GM19043 (cell line): ENCODE data around the gene ERG.

Experiments used
- ATAC-seq: cut with Tn5 transposase; IDR thresholded peaks from one replicate; pipeline ENCODE4 v1.9.1; 2021; ENCODE audit warnings: low read depth; ENCODE audit not compliant: unreplicated experiment

ERG gene, protein sequence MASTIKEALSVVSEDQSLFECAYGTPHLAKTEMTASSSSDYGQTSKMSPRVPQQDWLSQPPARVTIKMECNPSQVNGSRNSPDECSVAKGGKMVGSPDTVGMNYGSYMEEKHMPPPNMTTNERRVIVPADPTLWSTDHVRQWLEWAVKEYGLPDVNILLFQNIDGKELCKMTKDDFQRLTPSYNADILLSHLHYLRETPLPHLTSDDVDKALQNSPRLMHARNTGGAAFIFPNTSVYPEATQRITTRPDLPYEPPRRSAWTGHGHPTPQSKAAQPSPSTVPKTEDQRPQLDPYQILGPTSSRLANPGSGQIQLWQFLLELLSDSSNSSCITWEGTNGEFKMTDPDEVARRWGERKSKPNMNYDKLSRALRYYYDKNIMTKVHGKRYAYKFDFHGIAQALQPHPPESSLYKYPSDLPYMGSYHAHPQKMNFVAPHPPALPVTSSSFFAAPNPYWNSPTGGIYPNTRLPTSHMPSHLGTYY

DNA sequence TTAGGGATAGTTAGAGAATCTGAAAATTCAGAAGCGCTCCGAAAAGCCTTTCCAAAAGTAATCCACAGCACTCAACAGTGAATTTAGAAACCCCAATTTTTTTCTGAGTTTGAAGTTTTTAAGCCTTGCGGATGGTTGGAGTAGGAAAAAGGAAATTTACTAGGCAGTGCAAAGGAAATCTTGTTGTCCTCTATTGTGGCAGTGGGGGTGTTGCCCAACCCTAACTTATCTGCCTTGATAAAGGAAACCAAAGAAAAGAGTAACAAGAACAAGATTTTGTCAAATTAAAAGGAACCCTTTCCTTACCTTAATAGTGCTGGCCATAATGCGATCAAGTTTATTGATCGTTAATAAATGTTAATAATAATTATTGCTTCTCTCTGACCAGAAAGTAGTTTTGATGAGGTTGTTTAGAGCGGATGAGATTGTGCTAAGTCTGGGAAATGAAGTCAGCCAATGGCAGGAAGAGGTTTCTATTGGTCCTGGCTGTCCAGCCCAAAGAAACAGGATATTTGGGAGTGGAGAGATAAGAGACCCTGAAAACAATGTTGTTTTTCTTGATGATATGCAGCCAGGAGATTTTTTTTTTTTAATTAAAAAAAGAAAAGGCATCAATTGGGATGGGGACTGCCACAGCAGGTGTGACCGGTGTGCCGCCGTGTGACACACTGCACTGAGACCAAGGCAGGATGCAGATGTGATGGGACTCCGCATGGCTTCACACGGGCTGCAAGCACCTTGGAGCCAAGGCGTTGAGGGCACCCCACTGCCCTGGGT, at the start of gene ERG:
ERG (minus strand) TSS at position 421 of the 777 bp plus-strand sequence; CDS start at position 324, 97 bp downstream.
- no peak for ATAC-seq

DNA sequence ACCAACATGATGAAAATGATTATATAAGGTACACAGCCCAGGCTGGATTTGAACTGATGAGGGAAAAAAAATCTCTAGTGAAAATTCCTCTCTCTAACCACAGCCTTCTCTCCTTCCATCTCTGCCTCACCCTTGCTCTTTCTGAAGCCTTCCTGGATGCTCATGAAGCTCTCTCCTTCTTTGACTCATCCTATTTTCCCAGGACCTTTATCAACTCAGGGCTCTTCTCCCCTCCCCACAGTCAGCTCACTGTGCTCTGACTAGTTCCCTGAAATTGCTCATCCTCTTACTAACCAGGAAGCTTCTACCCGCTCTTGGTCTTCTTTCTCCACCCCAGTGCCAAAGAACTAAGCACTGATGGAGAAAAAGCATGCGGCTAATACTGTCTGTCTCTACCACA, 46.4 kb upstream of the ERG start:
- ATAC-seq: no peak

DNA sequence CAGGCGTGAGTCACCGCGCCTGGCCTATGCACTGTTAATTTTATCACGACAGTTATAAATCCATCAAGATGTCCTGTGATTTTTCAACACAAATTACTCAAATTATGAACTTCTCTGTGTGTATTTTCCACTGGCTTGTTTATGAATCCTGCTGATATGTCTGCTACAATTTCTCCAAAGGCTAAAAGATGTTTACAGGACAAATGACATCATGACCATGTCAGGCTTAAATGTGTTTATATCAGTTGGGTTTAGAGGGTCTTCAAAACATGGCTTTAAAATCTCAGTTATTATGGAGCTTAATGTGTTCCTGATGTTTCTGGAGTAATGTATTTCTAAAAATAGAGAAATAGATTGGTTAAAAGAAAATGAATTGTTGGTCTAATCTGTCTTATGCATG, 44.0 kb upstream of the ERG start:
- no peak for ATAC-seq

DNA sequence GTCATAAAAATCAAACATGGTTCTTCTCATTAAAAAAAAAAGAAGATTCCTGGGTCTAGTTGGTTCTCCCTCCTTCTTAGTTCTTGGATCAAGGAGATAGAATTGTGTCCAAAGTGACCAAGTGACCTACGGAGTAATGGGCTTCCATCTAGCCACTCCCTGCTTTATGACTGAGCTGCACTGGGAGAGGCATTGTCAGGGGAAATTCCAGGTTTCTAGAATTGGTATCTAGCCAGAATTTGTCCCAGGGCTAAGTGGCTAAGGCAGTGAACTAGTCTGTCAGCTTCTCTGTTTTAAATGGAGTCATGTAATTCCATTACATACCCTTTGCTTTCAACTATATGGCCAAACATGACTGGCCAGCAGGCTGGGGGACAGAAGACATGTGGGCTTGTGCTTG, 40.1 kb upstream of the ERG start:
- ATAC-seq: no peak

DNA sequence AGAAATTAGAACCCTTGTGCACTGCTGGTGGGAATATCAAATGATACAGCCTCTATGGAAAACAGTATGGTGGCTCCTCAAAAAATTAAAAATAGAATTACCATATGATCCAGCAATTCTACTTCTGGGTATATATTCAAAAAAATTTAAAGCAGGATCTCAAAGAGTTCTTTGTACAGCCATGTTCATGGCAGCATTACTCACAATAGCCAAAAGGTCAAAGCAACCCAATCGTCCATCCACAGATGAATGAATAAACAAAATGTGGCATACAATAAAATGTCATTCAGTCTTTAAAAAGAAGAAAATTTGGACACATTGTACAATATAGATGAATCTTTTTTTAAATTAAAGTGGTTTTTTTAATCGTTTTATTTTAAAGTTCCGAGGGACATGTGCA, 36.3 kb upstream of the ERG start:
- no peak for ATAC-seq

DNA sequence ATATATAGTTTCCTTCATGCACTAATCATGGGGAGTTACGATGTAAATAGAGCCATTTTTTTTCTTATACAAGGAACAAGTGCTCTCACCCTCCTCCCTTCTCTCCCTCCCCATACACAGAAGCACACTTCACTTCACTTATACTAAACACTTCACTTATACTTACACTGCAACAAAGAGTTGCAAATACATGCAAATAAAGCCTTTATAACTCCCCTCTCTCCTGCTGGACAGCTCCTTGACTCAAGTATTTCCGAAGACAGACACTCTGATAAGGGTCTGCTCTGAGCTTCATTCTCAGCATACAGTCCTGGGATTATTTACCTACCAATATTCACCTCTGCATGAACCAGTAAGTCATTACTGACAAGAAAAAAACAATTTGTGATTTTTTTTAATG, 35.6 kb upstream of the ERG start:
- no peak for ATAC-seq

DNA sequence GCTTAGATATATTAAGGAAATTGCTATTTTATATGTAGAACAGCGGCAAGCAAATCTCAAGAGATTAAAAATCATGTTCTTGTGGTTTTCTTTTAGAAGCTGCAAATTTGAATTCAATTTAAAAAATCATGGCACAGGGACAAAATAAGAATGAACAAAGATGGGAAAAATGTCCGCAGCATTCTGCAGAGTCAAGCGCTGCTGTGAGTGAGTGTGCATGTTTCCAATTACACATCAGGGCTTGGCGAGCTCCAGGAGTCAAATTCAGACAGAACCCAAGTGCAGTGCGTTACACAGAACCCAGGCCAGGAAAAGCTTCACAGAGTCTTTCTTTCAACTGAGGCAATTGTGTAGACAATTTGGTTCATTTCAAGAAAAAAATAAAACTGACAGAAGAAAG, 33.3 kb upstream of the ERG start:
- ATAC-seq: no peak

DNA sequence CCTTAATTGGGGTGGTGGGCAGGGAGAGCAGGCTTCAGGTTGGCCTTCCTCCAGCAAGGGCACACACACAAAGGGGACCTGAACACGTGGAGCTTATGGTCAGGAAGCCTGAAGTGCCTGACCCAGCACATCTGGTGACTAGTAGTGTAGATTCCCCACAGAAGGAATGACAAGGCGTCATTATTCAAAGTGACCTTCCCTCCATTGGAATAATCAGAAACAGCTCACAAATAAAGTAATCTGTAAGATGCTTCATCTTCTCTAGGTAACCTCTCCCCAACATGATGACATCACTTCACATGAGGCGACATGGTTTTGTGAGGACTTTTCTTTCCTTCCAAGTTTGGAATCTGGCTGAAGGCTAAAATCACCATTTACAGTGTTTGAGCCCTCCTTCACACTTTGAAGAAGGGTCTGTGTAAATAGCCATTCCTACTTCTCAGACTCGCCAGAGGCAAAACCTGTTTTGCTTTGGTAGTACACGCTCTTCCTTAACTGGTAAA, 32.8 kb upstream of the ERG start:
- ATAC-seq: no peak

DNA sequence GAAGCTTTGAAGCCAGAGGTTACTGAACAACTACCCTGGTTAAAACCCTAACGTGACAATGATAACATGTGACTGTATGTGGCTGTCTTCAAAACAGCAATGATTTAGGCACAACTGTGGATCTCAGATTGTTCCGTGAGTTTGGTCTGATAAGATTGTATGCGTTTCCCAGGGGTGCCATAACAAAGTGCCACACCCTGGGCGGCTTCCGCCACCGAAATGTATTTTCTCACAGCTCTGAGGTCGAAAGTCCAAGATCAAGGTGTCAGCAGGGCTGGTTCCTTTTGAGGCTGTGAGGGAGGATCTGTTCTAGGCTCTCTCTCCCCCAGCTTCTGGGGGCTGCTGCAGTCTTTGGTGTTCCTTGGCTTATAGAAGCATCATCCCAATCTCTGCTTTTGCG, 29.5 kb upstream of the ERG start:
- no peak for ATAC-seq

DNA sequence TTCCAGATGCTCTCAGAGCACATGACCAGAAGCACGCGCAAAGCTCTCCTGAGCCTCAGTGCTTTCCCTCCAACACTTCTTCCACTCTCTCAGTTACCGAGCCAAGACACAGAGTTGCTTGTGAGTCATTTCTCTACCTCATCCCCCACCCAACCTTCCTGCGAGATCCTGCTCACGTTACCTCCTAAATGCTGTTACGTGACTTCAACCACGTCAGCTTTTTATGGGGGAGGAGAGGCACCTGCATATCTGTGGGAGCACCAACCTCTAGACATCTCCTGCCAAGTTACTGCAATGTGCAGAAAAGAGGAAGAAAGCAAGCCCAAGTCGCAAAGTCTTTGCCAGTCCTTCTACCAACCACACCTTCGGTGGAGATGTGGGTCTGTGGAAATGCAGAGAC, 27.2 kb upstream of the ERG start:
- no peak for ATAC-seq

DNA sequence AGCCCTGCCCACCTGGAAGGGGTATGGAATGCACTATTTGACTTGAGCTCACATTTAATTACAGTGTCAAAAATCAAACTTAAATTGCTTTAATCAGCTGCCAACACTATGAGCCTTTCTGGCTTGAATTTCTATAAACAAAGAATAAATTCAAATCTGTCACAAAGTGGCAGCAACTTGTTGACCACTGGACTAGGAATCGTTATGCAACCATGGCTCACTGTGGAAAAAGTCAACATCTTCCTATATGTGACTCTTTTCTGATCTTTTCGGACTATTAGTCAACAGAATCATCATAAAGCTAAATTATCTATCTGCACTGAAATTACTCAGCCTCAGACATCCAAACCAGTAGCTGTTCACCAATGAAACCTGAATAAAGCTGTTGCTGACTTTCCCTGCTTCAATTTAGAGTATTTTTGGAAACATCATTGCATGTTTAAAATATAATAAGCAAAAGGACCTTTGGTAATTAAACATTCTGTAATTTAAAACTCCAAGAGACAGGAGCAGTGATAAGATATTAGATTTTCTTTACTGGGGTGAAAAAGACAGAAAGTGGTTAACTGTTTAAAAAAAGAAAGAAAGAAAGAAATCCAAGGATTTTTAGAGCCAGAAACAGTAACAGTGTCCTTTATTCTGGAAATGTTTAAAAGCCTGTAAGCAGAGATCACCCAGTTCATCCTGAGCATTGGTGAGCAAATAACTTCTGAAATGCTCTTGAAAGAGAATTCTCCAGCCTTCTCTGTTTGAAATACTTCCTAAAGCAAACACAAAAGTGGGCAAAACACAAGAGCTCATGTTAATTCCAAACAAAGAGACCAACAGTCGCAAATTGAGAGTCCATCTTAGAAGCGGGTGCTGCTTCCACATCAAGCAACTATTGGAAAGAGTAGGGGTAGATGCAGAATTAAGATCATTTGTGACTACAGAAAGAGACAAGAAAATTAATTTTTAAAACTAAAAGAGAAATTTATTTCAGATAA, 26.2 kb upstream of the ERG start:
- no peak for ATAC-seq

DNA sequence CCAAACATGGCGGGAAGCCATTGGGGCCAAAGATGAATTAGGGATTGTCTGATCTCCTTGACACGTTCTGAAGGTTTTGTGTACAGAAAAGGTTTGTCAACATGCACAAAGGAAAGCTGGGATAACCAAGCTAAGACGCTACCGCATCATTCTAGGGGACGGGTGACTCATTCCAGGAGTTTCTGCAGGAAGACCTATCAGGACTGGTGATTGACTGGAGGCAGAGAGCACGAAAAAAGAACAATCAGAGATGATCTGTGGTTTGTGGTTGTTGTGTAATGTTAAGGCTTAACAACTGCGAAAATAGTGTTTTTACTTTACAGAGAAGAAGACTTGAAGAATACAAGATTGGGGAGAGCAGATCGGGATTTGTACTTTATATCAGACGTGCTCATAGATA, 22.2 kb upstream of the ERG start:
- ATAC-seq: no peak

DNA sequence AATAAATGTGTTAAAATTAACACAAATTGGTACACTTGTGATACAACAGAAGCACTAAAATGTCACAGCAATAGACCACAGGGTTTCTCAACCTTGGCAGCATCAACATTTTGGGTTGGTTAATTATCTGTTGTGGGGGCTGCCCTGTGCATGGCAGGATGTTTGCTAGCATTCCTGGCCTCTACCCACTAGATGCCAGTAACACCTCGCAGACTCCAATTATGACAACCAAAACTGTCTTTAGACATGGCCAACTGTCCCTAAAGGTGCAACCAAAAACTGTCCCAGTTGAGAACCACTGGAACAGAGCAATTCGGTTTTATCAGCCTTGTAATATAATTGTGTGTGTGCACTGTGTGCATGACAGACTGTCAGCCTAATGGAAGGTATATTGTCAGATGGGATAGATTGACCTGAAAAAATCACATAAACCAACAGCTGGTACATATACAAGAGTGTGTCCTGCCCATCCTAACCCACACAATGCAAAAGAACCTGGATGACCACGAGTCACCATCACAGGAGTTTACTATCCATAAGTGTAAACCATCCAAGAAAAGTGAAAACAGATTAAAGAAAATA, 13.5 kb upstream of the ERG start:
- no peak for ATAC-seq

DNA sequence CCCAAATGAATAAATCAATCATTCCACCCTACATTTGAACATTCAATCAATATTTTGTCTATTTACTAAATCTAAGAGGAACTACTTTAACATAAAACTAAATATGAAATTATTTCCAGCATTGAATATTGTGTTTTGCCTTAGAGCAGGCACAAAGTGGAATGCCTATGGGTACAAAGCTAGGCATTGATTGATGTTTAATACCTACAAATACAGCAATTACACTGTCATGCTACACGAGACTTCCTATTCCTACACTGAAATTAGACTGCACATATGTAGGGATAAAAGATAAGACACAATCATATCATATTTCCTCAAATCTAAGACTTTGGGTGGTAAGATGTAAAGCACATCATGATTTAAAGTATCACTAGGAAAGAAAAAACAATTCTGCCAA, 12.9 kb upstream of the ERG start:
- no peak for ATAC-seq

DNA sequence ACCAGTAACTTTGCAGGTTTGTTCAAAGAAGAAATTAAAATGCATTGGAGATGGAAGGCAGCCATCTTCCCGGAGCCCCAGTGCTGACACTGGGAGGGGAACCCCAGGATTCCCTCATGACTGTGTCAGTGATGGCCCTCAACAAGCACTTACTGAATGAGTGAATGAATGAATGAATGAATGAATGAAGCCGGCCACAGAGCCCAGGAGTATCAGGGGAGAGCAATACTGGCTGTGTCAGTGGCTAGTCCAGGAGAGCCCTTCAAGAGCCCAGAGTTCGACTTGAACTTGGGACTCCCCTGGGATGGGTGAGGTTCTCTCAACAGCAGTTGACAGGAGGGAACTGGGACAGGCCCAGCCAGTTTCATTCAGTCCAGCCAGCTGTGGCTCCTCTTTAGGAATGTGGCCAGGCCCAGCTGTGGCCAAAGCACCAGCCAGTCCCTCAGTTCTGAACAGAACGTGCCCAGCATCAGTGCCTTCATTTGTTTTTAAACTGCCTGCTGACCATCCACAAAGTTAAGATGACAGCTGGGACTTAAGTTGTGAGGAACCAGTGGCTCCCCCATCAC, 9.2 kb upstream of the ERG start:
- no peak for ATAC-seq

DNA sequence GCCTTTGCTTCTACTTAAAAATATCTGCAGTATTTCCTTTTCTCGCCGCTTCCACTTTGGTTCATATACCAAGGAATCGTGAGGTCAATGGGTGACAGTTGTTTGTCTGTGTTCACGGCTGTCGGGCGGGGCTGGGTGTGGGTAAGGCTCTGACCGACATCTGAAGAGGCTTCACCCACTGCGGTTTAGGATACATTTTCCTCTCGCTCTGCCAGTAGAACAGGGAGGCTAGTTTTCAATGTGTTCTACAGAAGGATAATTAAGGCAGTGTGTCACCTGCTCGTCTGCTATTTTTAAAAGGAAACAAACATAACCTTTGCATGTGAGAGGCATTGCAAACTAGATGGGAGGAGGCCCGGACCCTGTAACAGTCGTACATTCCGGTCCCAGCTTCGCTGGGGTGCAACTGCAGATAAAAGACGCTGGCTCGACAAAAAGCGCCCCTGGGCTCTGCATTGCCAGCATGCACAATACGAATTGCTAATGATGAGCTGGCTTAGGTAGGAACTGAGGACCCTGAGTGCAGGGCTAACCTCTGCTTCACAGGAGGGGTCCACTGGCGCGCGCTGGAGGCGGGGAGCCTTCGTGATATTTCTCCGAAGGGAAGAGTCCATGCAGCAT, 8.5 kb upstream of the ERG start:
- ATAC-seq: no peak

DNA sequence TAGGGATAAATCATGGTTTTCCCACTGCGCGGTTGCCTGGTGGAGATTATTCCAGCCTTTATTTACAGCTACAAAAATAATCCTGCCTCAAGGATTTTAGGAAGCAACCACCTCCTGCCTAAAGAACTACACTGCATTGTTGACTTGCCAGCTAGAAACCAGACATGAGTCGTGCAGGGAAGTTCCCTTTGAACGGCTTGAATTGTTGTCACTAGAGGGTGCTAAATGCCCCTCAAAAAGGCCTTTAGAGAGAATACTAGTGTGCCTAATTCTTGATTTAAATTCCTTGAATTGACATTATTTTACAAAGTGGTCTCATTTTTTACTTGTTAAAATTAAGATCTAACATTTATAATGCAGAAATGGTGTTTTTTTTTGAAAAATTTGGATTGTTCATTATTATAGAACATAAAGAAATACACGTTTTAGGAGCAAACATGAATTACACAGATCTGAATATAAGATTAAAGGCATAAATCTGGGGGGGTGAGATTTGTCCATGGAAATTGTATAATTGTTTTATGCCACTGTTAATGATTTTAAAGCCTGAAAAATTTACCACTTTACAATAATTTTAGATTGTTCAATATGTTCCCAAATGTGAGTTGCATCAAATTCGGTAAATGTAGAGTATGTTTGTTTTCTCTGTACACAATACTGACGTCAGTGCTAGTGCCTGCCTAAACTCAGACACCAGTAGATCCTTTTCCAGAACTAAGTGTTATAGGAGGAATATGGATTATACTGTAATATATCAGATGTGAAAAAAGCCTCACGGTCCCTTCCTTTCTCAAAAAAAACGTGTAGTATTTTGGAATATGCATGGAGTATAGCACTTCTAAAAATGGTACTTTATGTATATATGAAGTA, 7.6 kb upstream of the ERG start:
- no peak for ATAC-seq

DNA sequence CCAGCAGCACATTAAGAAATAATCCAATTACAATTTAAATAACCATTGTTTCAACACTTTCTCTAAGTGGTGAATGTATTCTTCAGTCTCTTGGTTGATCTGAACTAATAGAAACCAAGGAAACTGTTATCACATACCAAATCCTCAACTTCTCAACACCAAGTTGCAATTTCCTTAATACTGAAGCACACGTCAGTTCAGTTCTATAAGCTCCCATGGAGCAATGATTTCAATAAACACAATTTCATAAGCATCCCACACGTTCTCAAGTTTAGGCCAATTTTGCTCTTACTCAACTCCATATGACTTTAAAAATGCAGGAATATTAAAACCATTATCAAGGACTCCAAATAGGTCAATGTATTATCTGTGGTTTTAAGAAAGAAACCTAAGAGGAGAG, 5.8 kb upstream of the ERG start:
- ATAC-seq: no peak
